GM18909 (cell line): ENCODE measurements around the gene KIF25.
"Not testable (repeated sequence)": the region's sequence is repeated elsewhere in the genome, so short reads cannot be mapped to it uniquely, and the experiment has no call there.

Experiments
- ATAC-seq: cut with Tn5 transposase; IDR thresholded peaks from one replicate; pipeline ENCODE4 v1.9.1; 2021; ENCODE audit warnings: mild to moderate bottlenecking; ENCODE audit not compliant: unreplicated experiment, poor library complexity

Gene KIF25

GRCh38 chr6:168061269-168062210 lies 64.1 kb downstream of the KIF25 start:
- ATAC-seq, result no peak

GRCh38 chr6:168062346-168063289 lies 65.1 kb downstream of the KIF25 start:
- no peak for ATAC-seq

GRCh38 chr6:168063431-168063830 lies 66.0 kb downstream of the KIF25 start:
- ATAC-seq, result no peak

- no peak for ATAC-seq
Observed at GRCh38 chr6:168064226-168064807, 66.8 kb downstream of the KIF25 start.

GRCh38 chr6:168067081-168067759 lies 69.7 kb downstream of the KIF25 start:
- ATAC-seq, result no peak

- no peak for ATAC-seq
Observed at GRCh38 chr6:168070804-168071203, 73.3 kb downstream of the KIF25 start.

GRCh38 chr6:168071620-168072019 lies 74.1 kb downstream of the KIF25 start:
- ATAC-seq, result no peak

- ATAC-seq, result no peak
Observed at GRCh38 chr6:168072261-168072660, 74.8 kb downstream of the KIF25 start.

GRCh38 chr6:168072730-168073129 lies 75.3 kb downstream of the KIF25 start:
- no peak for ATAC-seq

GRCh38 chr6:168073937-168074730 lies 76.7 kb downstream of the KIF25 start:
- ATAC-seq, result no peak

- no peak for ATAC-seq
Observed at GRCh38 chr6:168075216-168075615, 77.7 kb downstream of the KIF25 start.

GRCh38 chr6:168075787-168076202 lies 78.3 kb downstream of the KIF25 start:
- ATAC-seq, result no peak

GRCh38 chr6:168077401-168077800 lies 79.9 kb downstream of the KIF25 start:
- ATAC-seq, result not testable (repeated sequence)

GRCh38 chr6:168078175-168078942 lies 80.9 kb downstream of the KIF25 start:
- no peak for ATAC-seq

GRCh38 chr6:168078943-168079405 lies 81.5 kb downstream of the KIF25 start, which contains the start of gene FRMD1:
FRMD1 (minus strand) TSS chr6:168079212; CDS start chr6:168079094, 118 bp downstream.
- no peak for ATAC-seq

- no peak for ATAC-seq
Observed at GRCh38 chr6:168080393-168081077, 83.1 kb downstream of the KIF25 start.

GRCh38 chr6:168081858-168082546 lies 84.5 kb downstream of the KIF25 start:
- no peak for ATAC-seq
